WTC11 (cell line): ENCODE results near the gene CA11. TPM values are rescaled to one million over a fixed set of nuclear protein-coding genes. Genes with fewer than 3 reads are reported as not detected.
A peak's percentile ranks its signal among the peaks of the same experiment; 100 is the strongest.

Source experiments
- CREB1 ChIP-seq: sonication (generic); formaldehyde crosslinking; IDR thresholded peaks from 2 replicates; pipeline ENCODE4 v1.8.0; 2023; ENCODE audit warnings: mild to moderate bottlenecking, missing genetic modification reagents
- EMX1 ChIP-seq: fragments of 250-450 bp; sonication (Bioruptor Pico); IDR thresholded peaks from 2 replicates; pipeline ENCODE4 v1.8.0; 2021; ENCODE audit warnings: mild to moderate bottlenecking
- FOXJ3 ChIP-seq: sonication (generic); formaldehyde crosslinking; IDR thresholded peaks from 2 replicates; pipeline ENCODE4 v1.9.0; 2021; ENCODE audit warnings: missing genetic modification reagents, mild to moderate bottlenecking, borderline replicate concordance
- FOXP1 ChIP-seq: sonication (generic); formaldehyde crosslinking; IDR thresholded peaks from 2 replicates; pipeline ENCODE4 v1.8.0; 2022; ENCODE audit warnings: missing genetic modification reagents, mild to moderate bottlenecking, moderate library complexity, borderline replicate concordance
- GRHL2 ChIP-seq: fragments of 250-450 bp; sonication (Bioruptor Pico); IDR thresholded peaks from 2 replicates; pipeline ENCODE4 v1.8.0; 2022; ENCODE audit warnings: mild to moderate bottlenecking, moderate library complexity; ENCODE audit not compliant: insufficient replicate concordance, severe bottlenecking
- MXD4 ChIP-seq: fragments of 250-450 bp; sonication (Bioruptor Pico); IDR thresholded peaks from 2 replicates; pipeline ENCODE4 v1.8.0; 2021; ENCODE audit warnings: mild to moderate bottlenecking, moderate library complexity, borderline replicate concordance
- NFATC4 ChIP-seq: fragments of 250-450 bp; sonication (Bioruptor Pico); IDR thresholded peaks from 2 replicates; pipeline ENCODE4 v1.9.0; 2021; ENCODE audit warnings: mild to moderate bottlenecking
- PRRX2 ChIP-seq: fragments of 250-450 bp; sonication (Bioruptor Pico); IDR thresholded peaks from 2 replicates; pipeline ENCODE4 v1.8.0; 2021; ENCODE audit warnings: mild to moderate bottlenecking
- SP1 ChIP-seq: sonication (generic); formaldehyde crosslinking; conservative IDR thresholded peaks from 2 replicates; pipeline ENCODE4 v1.8.1; 2022; ENCODE audit warnings: missing genetic modification reagents
- TP53 ChIP-seq: sonication (generic); formaldehyde crosslinking; IDR thresholded peaks from 2 replicates; pipeline ENCODE4 v1.8.1; 2023; ENCODE audit warnings: mild to moderate bottlenecking, missing genetic modification reagents
- ZNF263 ChIP-seq: sonication (generic); formaldehyde crosslinking; IDR thresholded peaks from 2 replicates; pipeline ENCODE4 v1.8.1; 2022; ENCODE audit warnings: low read depth, mild to moderate bottlenecking, moderate library complexity, missing genetic modification reagents
- ZNF423 ChIP-seq: fragments of 250-450 bp; sonication (Bioruptor Pico); IDR thresholded peaks from 2 replicates; pipeline ENCODE4 v2.1.2; 2022; ENCODE audit warnings: mild to moderate bottlenecking, moderate library complexity
- ZNF671 ChIP-seq: fragments of 250-450 bp; sonication (Bioruptor Pico); IDR thresholded peaks from 2 replicates; pipeline ENCODE4 v1.8.0; 2021; ENCODE audit warnings: mild to moderate bottlenecking
- total RNA-seq: library from RNA; stranded (reverse); gene quantifications from 3 replicates; pipeline ENCODE4 v1.2.3, GENCODE V29; 2021
- TF ChIP-seq, protein P1 (sequence below): sonication (generic); formaldehyde crosslinking; IDR thresholded peaks from 2 replicates; pipeline ENCODE4 v1.8.1; 2023; ENCODE audit warnings: mild to moderate bottlenecking, missing genetic modification reagents
- TF ChIP-seq, protein P2 (sequence below): sonication (generic); formaldehyde crosslinking; IDR thresholded peaks from 2 replicates; pipeline ENCODE4 v1.8.0; 2022; ENCODE audit warnings: mild to moderate bottlenecking, missing genetic modification reagents
- TF ChIP-seq, protein P3 (sequence below): fragments of 250-450 bp; sonication (Bioruptor Pico); conservative IDR thresholded peaks from 2 replicates; pipeline ENCODE4 v1.9.0; 2021; ENCODE audit warnings: mild to moderate bottlenecking
- TF ChIP-seq, protein P4 (sequence below): fragments of 250-450 bp; sonication (Bioruptor Pico); IDR thresholded peaks from 2 replicates; pipeline ENCODE4 v1.8.0; 2021; ENCODE audit warnings: mild to moderate bottlenecking
- TF ChIP-seq, protein P5 (sequence below): fragments of 250-450 bp; sonication (Bioruptor Pico); IDR thresholded peaks from 2 replicates; pipeline ENCODE4 v1.9.0; 2021; ENCODE audit warnings: mild to moderate bottlenecking
- TF ChIP-seq, protein P6 (sequence below): sonication (generic); formaldehyde crosslinking; IDR thresholded peaks from 2 replicates; pipeline ENCODE4 v1.8.1; 2023; ENCODE audit warnings: mild to moderate bottlenecking, moderate library complexity, missing genetic modification reagents
- TF ChIP-seq, protein P7 (sequence below): sonication (generic); formaldehyde crosslinking; IDR thresholded peaks from 2 replicates; pipeline ENCODE4 v1.8.1; 2022; ENCODE audit warnings: mild to moderate bottlenecking, missing genetic modification reagents, moderate library complexity, borderline replicate concordance
- TF ChIP-seq, protein P8 (sequence below): sonication (generic); formaldehyde crosslinking; IDR thresholded peaks from 2 replicates; pipeline ENCODE4 v1.8.1; 2023; ENCODE audit warnings: mild to moderate bottlenecking, missing genetic modification reagents, borderline replicate concordance

Gene CA11
- total RNA-seq, 1 experiment from 2014 or later = 41.4 TPM

DNA sequence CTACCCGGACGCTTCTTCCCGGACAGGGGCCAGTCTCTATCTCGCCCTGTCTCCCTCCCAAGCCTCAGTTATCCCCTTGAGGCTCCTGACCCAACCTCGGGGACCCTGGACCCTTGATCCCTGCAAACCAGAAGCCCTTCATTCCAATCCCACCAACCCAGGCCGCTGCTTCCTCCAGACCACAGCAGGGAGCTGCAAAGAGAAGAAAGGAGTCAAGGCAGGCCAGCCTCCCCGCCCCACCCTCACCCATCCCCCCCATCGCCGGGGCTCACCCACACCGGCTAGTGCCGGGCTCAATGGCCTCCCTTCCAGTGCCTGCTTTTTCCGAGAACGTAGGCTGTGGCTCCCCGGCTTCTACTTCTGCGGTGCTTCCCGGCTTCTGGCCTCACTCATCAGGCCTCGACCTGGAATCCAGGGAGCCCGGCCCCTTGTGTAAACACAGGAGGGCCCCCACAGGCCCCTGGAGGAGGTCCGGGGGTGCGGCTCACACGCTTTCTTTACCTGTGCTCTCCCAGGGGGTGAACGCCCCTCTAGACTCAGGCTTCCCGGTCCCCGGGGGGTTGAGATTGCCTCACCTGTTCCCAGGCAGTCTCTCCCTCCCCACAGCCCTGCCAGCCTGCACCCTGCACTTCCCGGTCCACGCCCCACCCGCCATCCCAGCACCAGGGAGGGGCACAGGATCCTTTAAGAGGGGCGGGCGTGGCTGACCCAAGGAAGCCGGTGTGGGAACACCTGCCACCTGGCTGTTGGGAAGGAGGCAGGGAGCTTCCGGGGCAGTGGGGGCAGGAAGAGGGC, 31.4 kb downstream of the CA11 start, which contains the start of gene FAM83E (continued):
- TF ChIP-seq EMX1 = peak; percentile 95
- TF ChIP-seq, protein P1, sequence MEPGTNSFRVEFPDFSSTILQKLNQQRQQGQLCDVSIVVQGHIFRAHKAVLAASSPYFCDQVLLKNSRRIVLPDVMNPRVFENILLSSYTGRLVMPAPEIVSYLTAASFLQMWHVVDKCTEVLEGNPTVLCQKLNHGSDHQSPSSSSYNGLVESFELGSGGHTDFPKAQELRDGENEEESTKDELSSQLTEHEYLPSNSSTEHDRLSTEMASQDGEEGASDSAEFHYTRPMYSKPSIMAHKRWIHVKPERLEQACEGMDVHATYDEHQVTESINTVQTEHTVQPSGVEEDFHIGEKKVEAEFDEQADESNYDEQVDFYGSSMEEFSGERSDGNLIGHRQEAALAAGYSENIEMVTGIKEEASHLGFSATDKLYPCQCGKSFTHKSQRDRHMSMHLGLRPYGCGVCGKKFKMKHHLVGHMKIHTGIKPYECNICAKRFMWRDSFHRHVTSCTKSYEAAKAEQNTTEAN (CRISPR knock-in tag) = peak; percentile 70; the same call in 1 of the 2 replicates
- no peak for TF ChIP-seq ZNF263 (CRISPR knock-in tag)
- TF ChIP-seq FOXJ3 (CRISPR knock-in tag) = no peak
- TF ChIP-seq, protein P2, sequence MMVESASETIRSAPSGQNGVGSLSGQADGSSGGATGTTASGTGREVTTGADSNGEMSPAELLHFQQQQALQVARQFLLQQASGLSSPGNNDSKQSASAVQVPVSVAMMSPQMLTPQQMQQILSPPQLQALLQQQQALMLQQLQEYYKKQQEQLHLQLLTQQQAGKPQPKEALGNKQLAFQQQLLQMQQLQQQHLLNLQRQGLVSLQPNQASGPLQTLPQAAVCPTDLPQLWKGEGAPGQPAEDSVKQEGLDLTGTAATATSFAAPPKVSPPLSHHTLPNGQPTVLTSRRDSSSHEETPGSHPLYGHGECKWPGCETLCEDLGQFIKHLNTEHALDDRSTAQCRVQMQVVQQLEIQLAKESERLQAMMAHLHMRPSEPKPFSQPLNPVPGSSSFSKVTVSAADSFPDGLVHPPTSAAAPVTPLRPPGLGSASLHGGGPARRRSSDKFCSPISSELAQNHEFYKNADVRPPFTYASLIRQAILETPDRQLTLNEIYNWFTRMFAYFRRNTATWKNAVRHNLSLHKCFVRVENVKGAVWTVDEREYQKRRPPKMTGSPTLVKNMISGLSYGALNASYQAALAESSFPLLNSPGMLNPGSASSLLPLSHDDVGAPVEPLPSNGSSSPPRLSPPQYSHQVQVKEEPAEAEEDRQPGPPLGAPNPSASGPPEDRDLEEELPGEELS (CRISPR knock-in tag) = no peak
- TF ChIP-seq ZNF671 = peak; percentile 98
- TF ChIP-seq GRHL2 (CRISPR knock-in tag) = no peak
- TF ChIP-seq CREB1 (CRISPR knock-in tag) = 0 out of 2 replicates have a peak, but pooled peaks have one; percentile 35
- TF ChIP-seq, protein P3, sequence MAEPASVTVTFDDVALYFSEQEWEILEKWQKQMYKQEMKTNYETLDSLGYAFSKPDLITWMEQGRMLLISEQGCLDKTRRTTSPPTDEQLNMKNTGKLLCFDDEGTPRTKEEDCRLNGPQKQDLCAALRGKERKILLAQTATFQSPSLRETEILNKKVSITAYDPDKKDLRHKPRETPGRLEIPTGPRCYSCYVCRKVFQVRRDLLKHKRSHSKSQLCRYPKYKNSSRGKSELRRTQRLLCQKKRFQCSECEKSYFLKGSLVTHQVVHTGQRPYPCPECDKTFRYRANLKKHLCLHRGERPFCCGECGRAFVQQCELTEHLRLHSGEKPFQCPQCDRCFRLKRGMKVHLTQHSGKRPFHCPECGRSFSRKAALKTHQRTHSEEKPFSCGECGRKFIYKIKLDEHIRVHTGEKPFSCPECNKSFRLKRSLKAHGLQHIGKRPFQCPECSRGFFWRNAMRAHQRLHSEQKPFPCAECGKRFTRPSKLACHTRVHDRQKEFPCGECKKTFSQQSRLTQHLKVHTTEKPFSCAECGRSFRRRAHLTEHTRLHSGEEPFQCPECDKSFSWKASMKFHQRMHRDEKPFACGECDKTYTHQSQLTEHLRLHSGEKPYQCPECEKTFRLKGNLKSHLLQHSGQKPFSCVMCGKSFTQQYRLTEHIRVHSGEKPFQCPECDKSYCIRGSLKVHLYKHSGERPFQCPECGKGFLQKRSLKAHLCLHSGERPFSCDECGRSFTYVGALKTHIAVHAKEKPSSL = peak; percentile 97
- peak; percentile 21 for TF ChIP-seq SP1 (CRISPR knock-in tag)
- TF ChIP-seq ZNF423 (CRISPR knock-in tag) = peak; percentile 60
- TF ChIP-seq MXD4 (CRISPR knock-in tag) = no peak
- TF ChIP-seq, protein P4, sequence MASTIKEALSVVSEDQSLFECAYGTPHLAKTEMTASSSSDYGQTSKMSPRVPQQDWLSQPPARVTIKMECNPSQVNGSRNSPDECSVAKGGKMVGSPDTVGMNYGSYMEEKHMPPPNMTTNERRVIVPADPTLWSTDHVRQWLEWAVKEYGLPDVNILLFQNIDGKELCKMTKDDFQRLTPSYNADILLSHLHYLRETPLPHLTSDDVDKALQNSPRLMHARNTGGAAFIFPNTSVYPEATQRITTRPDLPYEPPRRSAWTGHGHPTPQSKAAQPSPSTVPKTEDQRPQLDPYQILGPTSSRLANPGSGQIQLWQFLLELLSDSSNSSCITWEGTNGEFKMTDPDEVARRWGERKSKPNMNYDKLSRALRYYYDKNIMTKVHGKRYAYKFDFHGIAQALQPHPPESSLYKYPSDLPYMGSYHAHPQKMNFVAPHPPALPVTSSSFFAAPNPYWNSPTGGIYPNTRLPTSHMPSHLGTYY (CRISPR knock-in tag) = peak; percentile 97
- TF ChIP-seq, protein P5, sequence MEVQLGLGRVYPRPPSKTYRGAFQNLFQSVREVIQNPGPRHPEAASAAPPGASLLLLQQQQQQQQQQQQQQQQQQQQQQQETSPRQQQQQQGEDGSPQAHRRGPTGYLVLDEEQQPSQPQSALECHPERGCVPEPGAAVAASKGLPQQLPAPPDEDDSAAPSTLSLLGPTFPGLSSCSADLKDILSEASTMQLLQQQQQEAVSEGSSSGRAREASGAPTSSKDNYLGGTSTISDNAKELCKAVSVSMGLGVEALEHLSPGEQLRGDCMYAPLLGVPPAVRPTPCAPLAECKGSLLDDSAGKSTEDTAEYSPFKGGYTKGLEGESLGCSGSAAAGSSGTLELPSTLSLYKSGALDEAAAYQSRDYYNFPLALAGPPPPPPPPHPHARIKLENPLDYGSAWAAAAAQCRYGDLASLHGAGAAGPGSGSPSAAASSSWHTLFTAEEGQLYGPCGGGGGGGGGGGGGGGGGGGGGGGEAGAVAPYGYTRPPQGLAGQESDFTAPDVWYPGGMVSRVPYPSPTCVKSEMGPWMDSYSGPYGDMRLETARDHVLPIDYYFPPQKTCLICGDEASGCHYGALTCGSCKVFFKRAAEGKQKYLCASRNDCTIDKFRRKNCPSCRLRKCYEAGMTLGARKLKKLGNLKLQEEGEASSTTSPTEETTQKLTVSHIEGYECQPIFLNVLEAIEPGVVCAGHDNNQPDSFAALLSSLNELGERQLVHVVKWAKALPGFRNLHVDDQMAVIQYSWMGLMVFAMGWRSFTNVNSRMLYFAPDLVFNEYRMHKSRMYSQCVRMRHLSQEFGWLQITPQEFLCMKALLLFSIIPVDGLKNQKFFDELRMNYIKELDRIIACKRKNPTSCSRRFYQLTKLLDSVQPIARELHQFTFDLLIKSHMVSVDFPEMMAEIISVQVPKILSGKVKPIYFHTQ (CRISPR knock-in tag) = peak; percentile 99
- TF ChIP-seq, protein P6, sequence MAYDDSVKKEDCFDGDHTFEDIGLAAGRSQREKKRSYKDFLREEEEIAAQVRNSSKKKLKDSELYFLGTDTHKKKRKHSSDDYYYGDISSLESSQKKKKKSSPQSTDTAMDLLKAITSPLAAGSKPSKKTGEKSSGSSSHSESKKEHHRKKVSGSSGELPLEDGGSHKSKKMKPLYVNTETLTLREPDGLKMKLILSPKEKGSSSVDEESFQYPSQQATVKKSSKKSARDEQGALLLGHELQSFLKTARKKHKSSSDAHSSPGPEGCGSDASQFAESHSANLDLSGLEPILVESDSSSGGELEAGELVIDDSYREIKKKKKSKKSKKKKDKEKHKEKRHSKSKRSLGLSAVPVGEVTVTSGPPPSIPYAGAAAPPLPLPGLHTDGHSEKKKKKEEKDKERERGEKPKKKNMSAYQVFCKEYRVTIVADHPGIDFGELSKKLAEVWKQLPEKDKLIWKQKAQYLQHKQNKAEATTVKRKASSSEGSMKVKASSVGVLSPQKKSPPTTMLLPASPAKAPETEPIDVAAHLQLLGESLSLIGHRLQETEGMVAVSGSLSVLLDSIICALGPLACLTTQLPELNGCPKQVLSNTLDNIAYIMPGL (CRISPR knock-in tag) = 0 out of 2 replicates have a peak, but pooled peaks have one; percentile 29
- peak; percentile 73 for TF ChIP-seq FOXP1 (CRISPR knock-in tag)
- TF ChIP-seq NFATC4 (CRISPR knock-in tag) = peak; percentile 98
- TF ChIP-seq, protein P7, sequence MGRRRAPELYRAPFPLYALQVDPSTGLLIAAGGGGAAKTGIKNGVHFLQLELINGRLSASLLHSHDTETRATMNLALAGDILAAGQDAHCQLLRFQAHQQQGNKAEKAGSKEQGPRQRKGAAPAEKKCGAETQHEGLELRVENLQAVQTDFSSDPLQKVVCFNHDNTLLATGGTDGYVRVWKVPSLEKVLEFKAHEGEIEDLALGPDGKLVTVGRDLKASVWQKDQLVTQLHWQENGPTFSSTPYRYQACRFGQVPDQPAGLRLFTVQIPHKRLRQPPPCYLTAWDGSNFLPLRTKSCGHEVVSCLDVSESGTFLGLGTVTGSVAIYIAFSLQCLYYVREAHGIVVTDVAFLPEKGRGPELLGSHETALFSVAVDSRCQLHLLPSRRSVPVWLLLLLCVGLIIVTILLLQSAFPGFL (CRISPR knock-in tag) = no peak
- TF ChIP-seq TP53 (CRISPR knock-in tag) = peak; percentile 49; the same call in 1 of the 2 replicates
- TF ChIP-seq, protein P8, sequence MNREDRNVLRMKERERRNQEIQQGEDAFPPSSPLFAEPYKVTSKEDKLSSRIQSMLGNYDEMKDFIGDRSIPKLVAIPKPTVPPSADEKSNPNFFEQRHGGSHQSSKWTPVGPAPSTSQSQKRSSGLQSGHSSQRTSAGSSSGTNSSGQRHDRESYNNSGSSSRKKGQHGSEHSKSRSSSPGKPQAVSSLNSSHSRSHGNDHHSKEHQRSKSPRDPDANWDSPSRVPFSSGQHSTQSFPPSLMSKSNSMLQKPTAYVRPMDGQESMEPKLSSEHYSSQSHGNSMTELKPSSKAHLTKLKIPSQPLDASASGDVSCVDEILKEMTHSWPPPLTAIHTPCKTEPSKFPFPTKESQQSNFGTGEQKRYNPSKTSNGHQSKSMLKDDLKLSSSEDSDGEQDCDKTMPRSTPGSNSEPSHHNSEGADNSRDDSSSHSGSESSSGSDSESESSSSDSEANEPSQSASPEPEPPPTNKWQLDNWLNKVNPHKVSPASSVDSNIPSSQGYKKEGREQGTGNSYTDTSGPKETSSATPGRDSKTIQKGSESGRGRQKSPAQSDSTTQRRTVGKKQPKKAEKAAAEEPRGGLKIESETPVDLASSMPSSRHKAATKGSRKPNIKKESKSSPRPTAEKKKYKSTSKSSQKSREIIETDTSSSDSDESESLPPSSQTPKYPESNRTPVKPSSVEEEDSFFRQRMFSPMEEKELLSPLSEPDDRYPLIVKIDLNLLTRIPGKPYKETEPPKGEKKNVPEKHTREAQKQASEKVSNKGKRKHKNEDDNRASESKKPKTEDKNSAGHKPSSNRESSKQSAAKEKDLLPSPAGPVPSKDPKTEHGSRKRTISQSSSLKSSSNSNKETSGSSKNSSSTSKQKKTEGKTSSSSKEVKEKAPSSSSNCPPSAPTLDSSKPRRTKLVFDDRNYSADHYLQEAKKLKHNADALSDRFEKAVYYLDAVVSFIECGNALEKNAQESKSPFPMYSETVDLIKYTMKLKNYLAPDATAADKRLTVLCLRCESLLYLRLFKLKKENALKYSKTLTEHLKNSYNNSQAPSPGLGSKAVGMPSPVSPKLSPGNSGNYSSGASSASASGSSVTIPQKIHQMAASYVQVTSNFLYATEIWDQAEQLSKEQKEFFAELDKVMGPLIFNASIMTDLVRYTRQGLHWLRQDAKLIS (CRISPR knock-in tag) = peak; percentile 59; the same call in 1 of the 2 replicates
- TF ChIP-seq PRRX2 = peak; percentile 98
